ENCODE results near the gene PTH1R. TPM values are rescaled to one million over a fixed set of nuclear protein-coding genes. Genes with fewer than 3 reads are reported as not detected.
A peak's percentile ranks its signal among the peaks of the same experiment; 100 is the strongest.

PTH1R gene
- total RNA-seq, 1 donor from 2014 or later: 5.7 TPM

- no peak for DNase-seq (ENCODE audit: low read depth)
Measured at GRCh38 chr3:46881596-46882376, 4.3 kb downstream of the PTH1R start.

- DNase-seq (ENCODE audit: low read depth): no peak
Measured at GRCh38 chr3:46882377-46883053, 5.0 kb downstream of the PTH1R start.

DNA sequence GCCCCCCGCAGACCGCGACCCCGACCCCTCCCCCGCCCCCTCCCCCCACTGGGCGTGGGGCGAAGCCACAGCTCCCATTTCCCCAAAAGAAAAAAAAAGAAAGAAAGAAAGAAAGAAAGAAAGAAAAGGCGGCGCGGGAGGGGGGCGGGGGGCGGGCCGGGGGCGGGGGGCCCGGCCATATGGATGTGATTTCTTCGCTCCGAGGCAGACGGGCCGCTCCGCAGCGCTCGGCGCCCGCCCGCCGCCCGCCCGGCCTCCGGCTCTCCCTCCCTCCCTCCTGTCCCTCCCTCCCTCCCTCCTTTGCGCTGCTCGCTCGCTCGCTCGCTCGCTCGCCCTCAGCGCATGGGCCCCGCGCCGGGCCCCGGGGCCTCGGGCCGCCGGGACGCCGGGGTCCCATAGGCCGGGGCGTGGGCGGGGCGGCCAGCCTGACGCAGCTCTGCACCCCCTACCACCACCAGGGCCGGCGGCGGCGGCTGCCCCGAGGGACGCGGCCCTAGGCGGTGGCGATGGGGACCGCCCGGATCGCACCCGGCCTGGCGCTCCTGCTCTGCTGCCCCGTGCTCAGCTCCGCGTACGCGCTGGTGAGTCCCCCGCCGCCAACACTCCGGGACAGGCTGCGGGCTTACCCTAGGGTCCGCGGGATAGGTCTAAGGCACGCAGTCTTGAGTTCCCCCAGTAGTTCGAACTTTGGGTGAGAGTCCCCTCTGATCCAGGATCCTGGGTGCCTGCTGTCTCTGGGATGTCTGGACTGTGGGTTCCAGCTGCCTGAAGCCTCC, 5.7 kb downstream of the PTH1R start:
- DNase-seq (ENCODE audit: low read depth): no peak

GRCh38 chr3:46883830-46884185, 6.3 kb downstream of the PTH1R start:
- DNase-seq (ENCODE audit: low read depth): no peak

DNA sequence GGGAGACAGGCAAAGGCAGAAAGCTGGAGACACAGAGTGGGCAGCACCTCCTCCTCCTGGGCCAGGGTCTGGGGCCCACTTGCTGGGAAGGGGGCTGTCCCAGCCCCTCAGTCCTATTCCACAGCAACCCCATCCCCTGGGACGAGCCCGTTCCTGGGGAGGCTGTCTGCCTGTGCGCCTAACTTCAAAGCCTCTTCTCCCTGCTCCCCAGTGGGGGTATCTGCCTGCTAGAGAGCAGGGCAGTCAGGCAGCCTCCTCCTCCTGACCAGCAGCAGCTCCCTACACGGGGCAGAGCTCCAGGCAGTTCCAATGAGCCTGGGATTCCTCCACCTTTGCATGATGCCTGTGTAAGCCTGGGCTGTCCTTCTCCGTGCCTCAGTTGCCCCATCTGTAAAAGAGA, 6.9 kb downstream of the PTH1R start:
- no peak for DNase-seq (ENCODE audit: low read depth)

GRCh38 chr3:46884929-46885328, 7.4 kb downstream of the PTH1R start:
- no peak for DNase-seq (ENCODE audit: low read depth)

- DNase-seq (ENCODE audit: low read depth): no peak
Measured at GRCh38 chr3:46885612-46886011, 8.1 kb downstream of the PTH1R start.

DNA sequence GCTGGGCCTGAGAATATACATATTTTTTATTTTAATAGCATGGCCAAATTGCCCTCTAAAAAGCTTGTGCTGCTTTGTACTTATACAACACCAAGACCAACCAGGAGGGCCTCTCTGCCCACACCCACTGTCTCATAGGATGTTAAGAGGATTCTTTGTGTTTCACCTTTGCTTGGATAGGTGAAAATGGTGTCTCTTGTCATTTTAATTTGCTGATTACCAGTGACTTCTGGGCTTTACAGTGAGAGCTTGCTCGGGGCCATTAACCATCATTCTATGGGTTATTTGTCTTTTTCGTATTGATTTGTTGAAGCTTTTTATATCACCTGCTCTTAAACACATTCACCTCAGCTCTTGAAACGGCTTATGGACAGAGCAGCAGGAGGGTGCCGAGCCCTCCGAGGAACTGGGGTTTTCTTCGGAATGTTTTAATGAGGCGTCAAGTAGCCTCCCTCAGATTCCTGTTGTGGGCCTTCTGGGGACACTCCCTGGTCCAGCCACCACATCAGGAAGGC, 10.5 kb downstream of the PTH1R start:
- no peak for DNase-seq (ENCODE audit: low read depth)

DNA sequence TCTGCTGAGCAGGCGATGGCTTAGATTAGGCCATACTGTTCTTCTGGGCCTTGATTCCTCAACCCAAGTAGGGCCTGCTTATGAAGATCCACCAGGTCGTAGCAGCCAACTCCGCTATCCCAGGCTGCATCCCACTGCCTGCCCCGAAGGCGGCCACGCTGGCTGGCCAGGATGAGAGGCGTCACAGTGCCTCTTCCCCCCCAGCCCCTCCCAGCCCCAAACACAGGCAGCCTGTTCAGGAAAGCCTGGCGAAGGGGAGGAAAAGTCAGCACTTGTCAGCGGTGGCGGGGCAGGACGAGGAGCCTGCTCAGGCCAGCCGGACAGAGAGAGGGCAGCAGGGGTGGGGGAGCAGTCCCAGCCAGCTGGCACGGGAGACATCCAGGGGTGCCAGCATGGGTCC, 11.2 kb downstream of the PTH1R start:
- DNase-seq (ENCODE audit: low read depth): no peak

DNA sequence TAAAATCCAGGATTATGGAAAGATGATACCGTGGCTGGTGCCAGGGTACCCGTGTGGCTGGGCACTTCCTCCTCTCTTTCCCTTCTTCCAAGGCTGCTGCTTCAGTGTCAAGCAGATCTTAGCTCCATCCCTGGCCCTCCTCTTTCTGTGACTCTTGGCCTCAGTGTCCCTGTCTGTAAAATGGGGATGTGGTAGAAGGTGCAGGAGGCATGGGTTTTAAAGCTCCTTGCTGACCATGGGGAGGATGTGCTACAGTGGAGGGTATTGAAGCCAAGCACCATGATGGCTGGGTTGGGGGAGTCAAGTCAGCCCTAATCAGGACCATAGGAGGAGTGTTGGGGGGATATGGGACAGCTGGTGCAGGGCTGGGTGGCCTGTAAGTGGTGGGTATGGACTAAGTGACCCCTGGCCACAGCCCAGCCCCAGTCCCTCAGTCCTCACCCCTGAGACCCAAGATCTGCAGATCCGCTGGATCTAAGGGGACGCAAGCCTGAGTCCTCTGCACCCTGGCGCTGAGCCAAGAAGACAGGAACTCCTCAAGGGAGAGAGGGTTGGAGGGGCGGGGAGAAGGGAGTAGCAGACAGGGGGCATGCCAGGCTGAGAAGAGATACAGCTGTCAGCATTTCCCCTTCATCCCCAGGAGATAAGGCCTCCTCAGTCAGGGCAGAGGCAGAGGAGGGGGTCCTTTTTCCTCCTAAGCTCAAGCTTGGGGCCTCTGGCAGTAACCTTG, 12.0 kb downstream of the PTH1R start:
- DNase-seq (ENCODE audit: low read depth): no peak

GRCh38 chr3:46890132-46890531, 12.6 kb downstream of the PTH1R start:
- DNase-seq (ENCODE audit: low read depth): no peak

GRCh38 chr3:46891132-46891531, 13.6 kb downstream of the PTH1R start:
- DNase-seq (ENCODE audit: low read depth): no peak

GRCh38 chr3:46892285-46893145, 15.0 kb downstream of the PTH1R start:
- peak; percentile 68 for DNase-seq (ENCODE audit: low read depth)

- DNase-seq (ENCODE audit: low read depth): no peak
Measured at GRCh38 chr3:46893146-46893748, 15.7 kb downstream of the PTH1R start.

GRCh38 chr3:46893763-46894162, 16.2 kb downstream of the PTH1R start:
- DNase-seq (ENCODE audit: low read depth): no peak

GRCh38 chr3:46894256-46894655, 16.7 kb downstream of the PTH1R start:
- DNase-seq (ENCODE audit: low read depth): no peak

GRCh38 chr3:46895204-46895660, 17.7 kb downstream of the PTH1R start:
- peak; percentile 59 for DNase-seq (ENCODE audit: low read depth)

- no peak for DNase-seq (ENCODE audit: low read depth)
Measured at GRCh38 chr3:46895761-46896160, 18.2 kb downstream of the PTH1R start.

DNA sequence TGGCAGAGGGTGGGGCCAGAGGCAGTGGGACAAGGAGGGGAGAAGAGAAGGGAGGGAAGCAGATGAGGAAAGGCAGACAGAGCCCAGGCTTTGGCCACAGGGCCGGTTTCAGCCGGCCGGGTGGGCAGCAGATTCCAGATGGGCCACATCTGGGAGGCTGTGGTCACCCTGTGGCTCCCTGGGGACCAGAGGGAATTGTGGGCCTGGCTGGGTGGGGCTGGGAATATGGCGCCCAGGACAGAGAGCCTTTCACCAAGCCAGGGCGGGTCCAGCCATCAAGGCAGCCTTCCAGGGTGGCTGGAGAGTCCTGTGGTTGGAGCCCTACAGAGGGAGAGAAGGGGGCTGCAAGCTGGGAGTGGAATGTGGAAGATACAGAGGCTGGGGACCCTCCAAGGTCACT, 18.9 kb downstream of the PTH1R start:
- no peak for DNase-seq (ENCODE audit: low read depth)

DNA sequence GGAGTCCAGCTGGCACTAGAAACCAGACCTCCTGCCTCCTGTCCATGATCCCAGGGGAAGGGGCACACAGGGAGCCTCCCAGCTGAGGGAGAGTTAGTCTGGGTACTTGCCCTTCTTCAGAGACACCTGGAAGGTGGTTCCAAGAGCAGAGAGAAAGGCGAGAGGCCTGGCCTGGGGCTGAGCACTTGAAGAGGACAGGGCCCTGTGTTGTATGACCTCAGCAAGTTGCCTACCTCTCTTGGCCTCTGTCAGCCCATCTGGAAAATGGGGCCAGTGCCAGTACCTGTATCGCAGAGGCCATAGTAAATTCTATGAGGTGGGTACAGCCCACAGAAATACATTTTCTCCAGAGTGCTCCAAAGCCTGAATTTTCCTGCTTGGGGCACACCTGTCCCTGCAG, 19.5 kb downstream of the PTH1R start:
- no peak for DNase-seq (ENCODE audit: low read depth)

Measured in myocyte (in vitro differentiated cells).